NCI-H1105 treated with DMSO at 0.1 percent for 48 hours (cell line): ENCODE data around the gene KLC3.

Experiments
- DNase-seq: peaks from one replicate; lab custom pipeline; 2025; lab: John Stamatoyannopoulos, UW

KLC3 gene

DNA sequence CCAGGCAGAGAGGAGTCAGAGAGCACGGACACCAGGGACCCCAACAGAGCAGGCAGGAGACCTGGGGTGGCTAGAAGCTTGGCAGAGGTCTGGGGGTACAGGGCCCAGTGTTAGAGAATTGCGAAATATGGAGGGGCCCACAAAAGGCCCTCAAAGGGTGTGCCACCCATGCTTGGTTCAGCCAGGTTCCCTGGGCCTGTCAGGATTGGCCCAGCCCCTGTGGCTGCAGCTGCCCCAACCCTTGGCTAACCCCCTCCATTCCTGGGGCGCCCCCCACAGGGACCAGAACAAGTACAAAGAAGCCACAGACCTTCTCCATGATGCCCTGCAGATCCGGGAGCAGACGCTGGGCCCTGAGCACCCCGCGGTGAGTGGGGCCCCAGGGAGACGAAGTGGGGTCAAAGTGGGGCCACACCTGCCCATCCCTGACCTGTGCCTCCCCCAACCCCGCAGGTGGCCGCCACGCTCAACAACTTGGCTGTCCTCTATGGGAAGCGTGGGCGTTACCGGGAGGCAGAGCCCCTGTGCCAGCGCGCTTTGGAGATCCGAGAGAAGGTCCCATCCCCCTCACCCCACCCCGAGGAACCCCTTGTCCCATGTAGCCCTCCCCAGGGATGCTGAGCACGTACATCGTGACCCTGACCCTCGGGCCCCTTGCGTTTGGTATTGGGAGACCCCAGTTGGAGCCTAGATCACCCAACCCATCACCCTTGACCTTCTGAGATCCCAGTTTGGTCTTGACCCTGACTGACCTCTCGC, 8.0 kb downstream of the KLC3 start:
- DNase-seq, result no peak

- DNase-seq, result no peak
Observed at GRCh38 chr19:45349126-45349415, 8.5 kb downstream of the KLC3 start.

- no peak for DNase-seq
Observed at GRCh38 chr19:45349430-45349941, 8.9 kb downstream of the KLC3 start.

- DNase-seq, result no peak
Observed at GRCh38 chr19:45350477-45351058, 10.0 kb downstream of the KLC3 start.

DNA sequence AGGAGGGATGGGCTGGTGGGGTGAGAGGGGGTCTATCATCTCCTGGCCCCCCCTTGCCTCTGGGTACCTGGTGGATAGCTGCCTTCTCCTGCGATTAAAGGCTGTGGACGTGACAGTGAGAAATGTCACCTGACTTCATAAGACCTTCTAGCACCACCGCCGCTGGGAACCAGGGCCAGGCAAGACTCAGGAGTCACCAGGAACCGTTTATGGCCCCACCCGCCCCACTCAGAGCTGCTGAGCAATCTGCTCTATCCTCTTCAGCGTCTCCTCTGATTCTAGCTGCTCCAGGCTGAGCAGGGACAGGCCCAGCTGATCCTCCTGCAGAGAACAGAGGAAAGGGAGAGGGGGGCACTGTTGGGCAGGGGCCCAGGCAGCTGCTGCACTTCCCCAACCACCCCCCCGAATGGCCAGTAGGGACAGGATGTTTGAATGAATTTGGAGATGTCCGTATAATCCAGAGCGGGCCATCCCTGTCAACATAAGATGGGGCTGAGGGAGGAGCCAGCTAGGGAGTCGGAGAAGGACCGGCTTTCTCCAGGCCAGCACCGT, 10.9 kb downstream of the KLC3 start:
- no peak for DNase-seq

GRCh38 chr19:45352062-45352461, 11.5 kb downstream of the KLC3 start:
- no peak for DNase-seq

DNA sequence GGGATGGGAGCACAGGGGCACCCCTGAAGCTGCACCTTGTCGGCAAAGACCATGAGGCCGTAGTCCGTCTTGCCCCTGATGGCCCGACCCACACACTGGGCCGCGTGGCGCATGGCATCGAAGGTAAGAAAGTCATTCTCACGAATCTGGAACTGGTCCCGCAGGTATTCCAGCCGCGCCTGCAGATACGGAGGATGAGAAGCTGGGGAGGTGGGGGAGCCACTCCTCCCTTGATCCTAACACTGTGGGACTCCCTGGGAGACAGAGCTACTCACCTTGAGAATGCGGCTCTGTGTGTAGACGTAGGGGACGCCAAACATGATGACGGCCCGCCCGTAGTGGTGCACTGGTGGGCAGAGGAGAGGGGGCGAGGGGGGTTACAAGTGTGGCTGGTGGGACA, 11.9 kb downstream of the KLC3 start:
- DNase-seq, result no peak

GRCh38 chr19:45352914-45353796, 12.6 kb downstream of the KLC3 start:
- no peak for DNase-seq

- DNase-seq, result no peak
Observed at GRCh38 chr19:45354241-45354842, 13.8 kb downstream of the KLC3 start.

DNA sequence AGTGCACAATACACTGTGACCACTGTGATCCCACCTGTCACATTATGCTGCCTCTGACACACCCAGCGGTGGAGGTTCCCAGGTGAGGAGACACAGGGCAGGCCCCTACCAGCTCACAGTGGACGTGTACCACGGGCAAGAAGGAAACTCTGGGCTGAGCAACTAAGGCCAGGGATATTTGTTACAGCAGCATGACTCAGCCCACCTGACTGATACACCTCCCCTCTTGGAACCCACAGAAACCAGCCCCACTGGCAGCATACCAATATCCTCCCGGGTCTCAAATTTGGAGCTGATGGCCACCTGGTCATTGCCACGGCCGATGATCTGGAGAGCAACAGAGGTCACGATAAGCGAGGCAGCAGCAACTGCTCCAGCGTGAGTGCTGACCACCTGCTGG, 14.9 kb downstream of the KLC3 start:
- DNase-seq, result no peak

DNA sequence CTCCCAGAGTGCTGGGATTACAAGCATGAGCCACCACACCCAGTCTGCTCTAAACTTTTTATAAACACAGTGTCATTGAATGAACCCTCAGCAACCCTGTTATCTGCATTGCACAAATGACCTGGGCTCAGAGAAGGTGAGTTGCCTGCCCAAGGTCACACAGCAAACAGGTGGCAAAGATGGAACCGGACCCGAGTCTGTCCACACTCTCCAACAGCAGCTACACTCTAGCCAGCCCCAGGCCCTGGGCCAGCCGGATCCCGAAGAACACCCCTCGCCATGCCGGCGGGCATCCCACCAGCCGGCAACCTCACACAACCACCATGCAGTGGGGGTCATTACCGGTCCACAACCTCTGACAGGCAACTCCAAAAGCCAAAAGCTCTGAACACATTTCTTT, 15.4 kb downstream of the KLC3 start:
- DNase-seq, result no peak

DNA sequence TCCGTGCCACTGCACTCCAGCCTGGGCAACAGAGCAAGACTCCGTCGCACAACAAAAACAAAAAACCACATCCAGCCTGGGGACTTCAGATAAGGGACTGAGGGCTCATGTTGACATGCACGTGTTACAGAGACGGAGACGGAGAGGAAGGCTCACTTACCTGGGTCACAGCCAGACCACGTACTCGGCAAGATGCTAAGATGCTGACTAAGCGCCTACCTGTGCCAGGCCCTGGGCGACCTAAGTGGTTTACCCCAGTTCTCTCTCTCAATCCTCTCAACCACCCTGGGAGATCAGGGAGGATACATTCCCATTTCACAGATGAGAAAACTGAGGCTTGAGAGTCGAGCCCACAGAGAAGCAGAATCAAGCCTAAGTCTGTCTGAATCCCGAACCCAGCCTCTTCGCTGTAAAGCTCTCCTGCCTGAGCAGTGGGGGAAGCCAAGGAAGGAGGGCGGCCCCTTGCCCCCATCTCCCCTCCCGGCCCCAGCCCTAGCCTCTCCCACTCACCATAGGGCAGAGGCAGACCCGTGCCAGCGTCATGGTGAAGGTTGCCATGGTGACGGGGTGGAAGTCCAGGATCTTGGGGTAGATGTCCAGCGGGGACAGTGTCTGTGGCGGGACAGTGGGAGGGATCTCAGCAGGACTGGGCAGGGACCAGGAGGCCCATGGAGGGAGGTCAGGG, 16.4 kb downstream of the KLC3 start:
- no peak for DNase-seq

DNA sequence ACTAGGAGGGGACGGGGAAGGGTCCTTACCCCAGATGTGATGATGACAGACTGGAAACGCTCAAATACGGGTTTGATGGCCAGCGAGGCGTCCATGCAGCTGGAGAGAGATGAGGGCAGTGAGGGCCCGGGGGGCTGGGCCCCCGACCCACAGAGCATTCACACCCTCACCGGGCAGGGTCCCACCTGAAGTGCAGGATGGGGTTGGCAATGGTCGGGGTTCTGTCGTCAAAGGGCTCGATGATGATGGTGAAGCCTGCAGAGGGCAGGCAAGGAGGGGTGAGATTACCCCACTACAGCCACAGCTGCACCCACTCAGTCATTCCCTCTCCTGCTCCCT, 16.9 kb downstream of the KLC3 start:
- no peak for DNase-seq

DNA sequence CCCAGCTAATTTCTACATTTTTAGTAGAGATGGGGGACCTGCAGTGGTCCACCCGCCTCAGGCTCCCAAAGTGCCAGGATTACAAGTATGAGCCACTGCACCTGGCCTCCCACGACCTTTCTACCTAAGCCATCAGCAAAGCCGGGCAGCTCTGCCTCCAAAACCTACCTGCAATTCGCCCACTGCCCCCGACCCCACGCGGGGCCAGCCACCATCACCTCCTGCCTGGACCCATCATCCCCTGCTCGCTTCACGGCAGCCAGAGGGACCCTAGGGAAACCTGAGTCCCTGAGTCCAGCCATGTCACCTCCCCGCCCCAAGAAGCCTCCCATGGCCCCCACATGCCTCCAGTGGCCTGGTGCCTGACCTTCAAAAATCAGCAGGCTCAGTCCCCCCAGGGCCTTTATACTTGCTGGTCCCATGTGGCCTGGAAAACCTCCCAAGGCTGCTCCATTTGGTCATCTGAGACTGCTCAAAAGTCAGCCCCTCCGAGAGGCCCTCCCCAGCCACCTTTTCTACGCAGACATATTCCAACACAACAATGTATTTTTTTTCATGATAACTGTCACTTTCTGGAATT, 17.8 kb downstream of the KLC3 start:
- no peak for DNase-seq

DNA sequence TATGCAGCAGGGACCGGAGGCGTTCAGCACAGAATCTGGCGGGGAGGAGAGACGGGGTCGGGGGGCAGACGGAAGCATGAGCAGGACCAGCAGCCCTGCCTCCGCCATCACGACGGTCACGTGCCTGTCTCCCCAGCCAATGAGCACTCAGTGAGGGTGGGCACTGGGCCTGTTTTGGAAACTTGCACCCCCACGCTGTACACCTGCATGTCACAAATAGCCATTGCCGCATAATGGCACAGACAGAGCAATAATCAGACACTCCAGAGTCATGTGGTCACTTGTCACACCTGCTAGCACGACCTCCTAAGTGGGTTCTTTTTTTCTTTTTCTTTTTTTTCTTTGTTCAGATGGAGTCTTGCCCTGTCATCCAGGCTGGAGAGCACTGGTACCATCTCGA, 21.1 kb downstream of the KLC3 start:
- no peak for DNase-seq

- DNase-seq, result no peak
Observed at GRCh38 chr19:45362291-45362690, 21.7 kb downstream of the KLC3 start.

- DNase-seq, result no peak
Observed at GRCh38 chr19:45363861-45364459, 23.4 kb downstream of the KLC3 start.

DNA sequence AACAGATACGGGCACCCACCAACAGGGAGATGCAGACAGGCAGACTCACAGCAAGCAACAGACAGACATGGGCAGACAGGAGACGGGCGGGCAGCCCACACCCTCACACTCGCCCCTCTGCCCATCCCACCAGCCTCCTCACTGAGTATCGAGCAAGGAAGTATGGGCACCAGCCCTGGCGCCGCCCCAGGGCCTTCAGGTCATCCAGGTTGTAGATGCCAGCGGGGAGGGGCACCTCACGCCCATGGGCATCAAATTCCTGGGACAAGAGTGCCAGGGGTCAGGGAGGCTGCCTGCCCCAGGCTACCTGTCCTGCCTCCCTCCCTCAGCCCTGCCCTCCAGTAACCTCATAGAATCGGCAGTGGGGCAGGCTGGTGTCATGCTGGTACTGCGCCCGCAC, 24.1 kb downstream of the KLC3 start:
- no peak for DNase-seq

DNA sequence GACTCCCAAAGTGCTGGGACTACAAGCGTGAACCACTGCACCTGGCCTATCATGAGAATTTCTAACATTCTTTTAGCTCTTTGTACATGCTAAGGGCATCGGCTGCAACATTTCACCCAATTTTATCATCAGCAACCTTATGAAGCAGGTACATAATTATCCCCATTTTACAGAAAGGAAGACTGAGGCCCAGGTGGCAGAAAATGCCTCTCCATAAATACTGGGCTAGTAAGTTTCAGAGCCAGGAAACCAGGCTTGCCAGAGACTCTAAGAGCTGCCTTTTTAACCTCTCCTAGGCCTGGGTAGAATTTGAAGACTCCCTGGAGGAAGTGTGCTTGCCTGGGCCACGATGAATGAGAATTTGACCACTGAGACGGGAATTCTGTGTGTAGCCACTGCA, 27.6 kb downstream of the KLC3 start:
- DNase-seq, result no peak

GRCh38 chr19:45368737-45369340, 28.3 kb downstream of the KLC3 start:
- DNase-seq, result no peak
